Activated naive CD8-positive, alpha-beta T cell (primary cell): ENCODE results near the gene ACAA2.

ENCODE experiments used
- H3K27ac Mint-ChIP-seq: one replicate; pipeline ENCODE4 v1.8.0; 2021; ENCODE audit warnings: mixed read lengths
- H3K27me3 Mint-ChIP-seq: one replicate; pipeline ENCODE4 v1.8.0; 2021; ENCODE audit warnings: mixed read lengths
- H3K36me3 Mint-ChIP-seq: one replicate; pipeline ENCODE4 v1.8.0; 2021; ENCODE audit warnings: mixed read lengths
- H3K4me1 Mint-ChIP-seq: one replicate; pipeline ENCODE4 v1.8.0; 2021; ENCODE audit warnings: low read depth, mixed read lengths
- H3K4me3 Mint-ChIP-seq: one replicate; pipeline ENCODE4 v1.8.0; 2021; ENCODE audit warnings: mild to moderate bottlenecking, mixed read lengths
- H3K9me3 Mint-ChIP-seq: one replicate; pipeline ENCODE4 v1.8.0; 2021; ENCODE audit warnings: low read depth, mixed read lengths

ACAA2 gene

DNA sequence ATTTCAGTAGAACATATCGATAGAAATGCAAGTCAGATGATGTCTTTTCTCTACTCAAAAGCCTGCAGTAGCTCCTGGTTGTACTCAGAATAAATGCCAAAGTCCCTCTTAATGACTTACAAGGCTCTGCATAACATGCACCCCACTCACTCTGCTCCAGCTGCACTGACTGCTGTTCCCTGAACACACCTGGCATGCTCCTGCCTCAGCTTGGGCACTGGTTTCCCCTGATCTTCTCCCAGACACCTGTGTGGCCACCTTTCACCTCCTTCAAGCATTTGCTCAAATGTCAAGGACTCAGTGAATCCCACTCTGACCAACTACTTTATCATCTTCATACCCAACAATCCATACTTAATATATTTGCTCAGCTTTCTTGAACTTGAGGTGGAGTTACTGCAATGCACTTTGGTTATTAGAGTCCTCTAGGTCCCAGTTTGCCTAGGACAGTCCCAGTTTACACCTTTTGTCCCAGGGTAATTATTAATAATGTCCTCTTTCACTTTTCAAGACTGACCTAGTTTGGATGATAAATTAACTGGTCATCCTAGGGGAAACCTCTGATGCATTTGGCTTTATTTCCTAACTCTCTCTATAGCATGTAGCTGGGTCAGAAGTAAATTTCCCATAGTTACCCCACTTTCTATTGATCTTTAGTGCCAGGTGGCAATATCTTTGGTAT is 44.1 kb downstream of the ACAA2 start:
- H3K4me3 Mint-ChIP-seq = no peak overlapping the region
- H3K9me3 Mint-ChIP-seq = no peaks in the 10 kb centered on the region
- H3K36me3 Mint-ChIP-seq = no peaks in the 10 kb centered on the region
- H3K27ac Mint-ChIP-seq = no peak overlapping the region
- H3K4me1 Mint-ChIP-seq = no peaks in the 10 kb centered on the region
- no peaks in the 10 kb centered on the region for H3K27me3 Mint-ChIP-seq

DNA sequence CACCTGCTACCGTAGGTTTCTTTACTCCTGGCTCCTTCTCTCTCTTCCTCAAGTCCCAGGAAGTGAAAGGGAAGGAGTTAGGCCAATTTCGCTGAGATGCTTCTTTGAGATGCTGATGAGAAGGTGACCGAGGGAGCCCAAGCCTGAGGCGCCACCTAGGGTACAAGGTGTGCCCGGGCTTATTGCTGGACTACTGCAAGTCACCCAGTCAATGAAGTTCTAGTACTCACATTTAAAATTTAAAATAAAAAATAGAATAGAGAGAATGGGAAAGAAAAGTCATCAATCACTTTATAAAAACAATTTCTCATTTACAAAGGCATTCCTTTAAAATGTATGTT is 45.3 kb downstream of the ACAA2 start:
- Mint-ChIP-seq H3K9me3 (no peaks in the 10 kb centered on the region), H3K36me3 (no peaks in the 10 kb centered on the region), H3K4me3 (no peak overlapping the region), H3K27ac (no peak overlapping the region), H3K27me3 (no peaks in the 10 kb centered on the region), H3K4me1 (no peaks in the 10 kb centered on the region)

DNA sequence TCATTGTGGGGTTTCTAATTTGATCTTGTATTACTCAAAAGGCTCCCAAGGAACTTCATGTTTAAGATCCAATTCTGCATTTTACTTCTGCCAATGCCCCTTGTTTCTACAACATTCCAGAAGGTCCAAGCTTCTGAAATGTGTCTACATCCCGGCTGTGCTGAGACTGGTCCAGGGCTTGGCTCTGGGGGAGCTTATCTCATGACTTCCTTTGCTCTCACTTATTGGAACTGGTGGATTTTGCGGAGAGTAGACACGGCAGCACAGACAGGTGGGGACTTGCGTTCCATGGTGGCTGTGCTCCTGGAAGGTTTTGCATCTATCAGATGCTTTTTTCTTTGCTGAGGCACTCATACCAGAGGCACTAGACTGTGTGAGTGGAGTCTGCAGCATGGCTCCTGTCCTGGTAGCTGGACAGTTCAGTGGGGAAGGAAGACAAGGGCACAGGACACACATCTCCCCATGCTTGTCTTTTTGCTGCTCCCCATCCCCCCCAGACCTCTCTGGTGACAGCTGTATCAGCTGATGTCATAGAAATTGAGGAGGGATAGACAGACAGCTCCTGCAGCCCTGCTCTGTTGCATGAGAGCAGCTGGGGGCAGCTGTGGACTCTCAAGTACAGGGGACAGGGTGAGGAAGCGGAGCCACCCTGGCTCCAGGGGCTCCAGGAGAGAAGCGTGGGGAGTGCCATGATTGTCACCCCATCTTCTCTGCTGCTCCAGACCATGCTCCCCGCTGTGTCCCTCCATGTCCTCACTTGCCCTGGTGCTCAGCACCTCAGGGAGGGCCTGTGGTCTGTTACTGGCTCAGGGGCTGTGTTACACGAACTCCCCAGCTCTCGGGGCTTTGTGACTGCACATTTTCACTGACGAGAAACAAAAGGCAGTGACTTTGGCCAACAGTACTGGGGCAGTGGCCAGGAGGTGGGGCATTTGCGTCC is 46.0 kb downstream of the ACAA2 start:
- Mint-ChIP-seq H3K4me1 (no peaks in the 10 kb centered on the region), H3K9me3 (no peaks in the 10 kb centered on the region), H3K36me3 (no peaks in the 10 kb centered on the region), H3K4me3 (no peak overlapping the region), H3K27ac (no peak overlapping the region), H3K27me3 (no peaks in the 10 kb centered on the region)

DNA sequence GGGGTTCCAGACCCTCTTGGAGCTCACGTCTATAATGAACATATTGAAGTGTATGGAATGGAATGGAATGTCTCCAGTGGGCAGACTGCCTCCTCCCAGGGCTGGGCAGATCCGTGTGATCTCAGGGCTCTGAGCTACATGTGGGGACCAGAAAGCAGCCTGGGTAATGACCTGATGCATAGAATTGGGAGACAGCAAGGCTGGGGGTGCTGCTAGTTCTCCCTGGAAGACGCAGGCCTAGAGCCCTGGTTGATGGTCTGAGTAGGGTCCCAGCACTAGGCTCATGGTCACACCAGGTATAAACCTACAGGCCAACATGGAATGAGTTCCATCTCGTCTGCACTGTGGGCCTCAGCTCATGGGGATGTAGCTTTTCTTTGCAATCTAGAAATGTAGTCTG is 46.7 kb downstream of the ACAA2 start:
- Mint-ChIP-seq H3K36me3 (no peaks in the 10 kb centered on the region), H3K4me3 (no peak overlapping the region), H3K9me3 (no peaks in the 10 kb centered on the region), H3K4me1 (no peaks in the 10 kb centered on the region), H3K27me3 (no peaks in the 10 kb centered on the region), H3K27ac (no peak overlapping the region)

DNA sequence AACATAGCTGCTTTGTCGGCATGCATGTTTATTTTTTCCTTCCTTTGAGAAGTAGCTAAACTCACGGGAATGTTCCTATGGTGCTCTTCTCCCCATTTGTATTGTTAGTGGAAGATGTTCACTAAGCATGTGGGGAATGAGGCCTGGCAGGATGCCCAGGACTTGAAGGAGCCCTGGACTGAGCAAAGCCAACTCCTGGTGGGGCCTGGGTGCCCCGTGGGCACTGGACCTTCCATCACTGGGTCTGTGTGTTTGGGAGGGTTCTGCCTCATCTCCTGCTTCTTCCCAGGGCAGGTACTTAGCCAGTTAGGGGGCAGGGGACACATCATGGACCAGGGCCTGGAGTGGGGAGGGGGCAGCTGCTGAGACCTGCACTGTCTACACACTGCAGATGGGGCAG is 49.3 kb downstream of the ACAA2 start:
- H3K9me3 Mint-ChIP-seq = no peaks in the 10 kb centered on the region
- H3K27ac Mint-ChIP-seq = no peak overlapping the region
- H3K27me3 Mint-ChIP-seq = no peaks in the 10 kb centered on the region
- no peaks in the 10 kb centered on the region for H3K4me1 Mint-ChIP-seq
- no peak overlapping the region for H3K4me3 Mint-ChIP-seq
- H3K36me3 Mint-ChIP-seq = no peaks in the 10 kb centered on the region

DNA sequence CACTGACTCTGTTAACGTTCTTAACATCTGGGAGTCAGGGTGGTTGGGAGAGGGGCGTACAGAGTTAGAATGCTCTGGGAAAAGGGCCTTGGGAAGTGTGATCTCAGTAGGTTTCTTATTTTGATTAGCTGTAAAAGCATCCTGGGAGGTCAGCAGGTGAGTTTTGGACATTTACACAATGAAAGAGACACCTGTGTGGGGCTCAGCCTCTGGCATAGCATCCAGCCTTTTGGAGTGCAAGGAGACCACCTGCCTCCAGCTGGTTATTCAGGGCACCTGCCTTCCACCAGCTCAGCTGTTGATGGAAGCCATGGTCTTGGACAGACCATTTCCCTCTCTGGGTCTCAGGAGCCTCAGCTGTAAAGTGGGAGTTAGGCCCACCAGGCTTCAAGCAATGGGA is 49.7 kb downstream of the ACAA2 start:
- Mint-ChIP-seq H3K4me1 (no peaks in the 10 kb centered on the region), H3K27ac (no peak overlapping the region), H3K27me3 (no peaks in the 10 kb centered on the region), H3K36me3 (no peaks in the 10 kb centered on the region), H3K9me3 (no peaks in the 10 kb centered on the region), H3K4me3 (no peak overlapping the region)

DNA sequence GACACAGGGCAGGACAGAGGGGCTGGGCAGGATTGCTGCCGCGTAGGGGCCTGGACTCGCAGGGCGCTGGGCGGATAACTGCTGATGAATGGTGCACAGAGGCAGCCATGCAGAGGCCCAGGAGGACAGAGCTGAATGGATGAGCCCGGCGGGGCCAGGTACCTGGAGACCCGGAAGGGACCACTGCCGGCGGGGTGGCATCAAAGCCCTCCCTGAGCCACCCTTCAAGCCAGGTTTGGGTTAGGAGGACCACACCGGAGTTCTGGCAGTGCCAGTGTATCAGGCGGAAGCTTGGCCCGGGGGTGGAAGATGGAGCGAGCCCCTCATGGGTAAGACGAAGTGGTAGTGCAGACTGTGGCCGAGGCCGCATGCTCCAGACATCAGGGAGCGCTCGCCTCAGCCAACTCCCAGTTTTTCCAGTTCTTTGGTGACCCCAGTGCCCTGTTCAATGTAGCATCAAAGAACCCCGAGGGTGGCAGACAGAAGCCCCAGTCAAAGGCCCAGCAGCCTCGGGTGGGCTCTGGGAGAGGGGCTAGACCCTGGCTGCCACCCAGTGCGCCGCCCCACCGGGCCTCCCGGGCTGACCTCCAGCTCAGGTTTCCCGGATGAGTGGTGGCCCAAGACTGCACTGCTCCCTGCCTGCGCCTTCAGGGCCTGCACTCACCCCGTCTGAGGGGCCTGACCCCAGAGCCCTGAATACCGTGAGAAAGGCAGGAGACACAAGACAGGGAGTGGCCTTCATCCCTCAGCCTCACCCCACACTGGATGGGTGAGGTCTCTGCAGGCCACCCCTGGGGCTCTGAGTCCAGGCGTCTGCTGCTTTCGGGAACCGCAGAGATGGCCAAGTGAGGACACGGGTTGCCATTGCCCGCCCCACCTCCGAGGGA is 50.9 kb downstream of the ACAA2 start:
- H3K27ac Mint-ChIP-seq = no peak overlapping the region

DNA sequence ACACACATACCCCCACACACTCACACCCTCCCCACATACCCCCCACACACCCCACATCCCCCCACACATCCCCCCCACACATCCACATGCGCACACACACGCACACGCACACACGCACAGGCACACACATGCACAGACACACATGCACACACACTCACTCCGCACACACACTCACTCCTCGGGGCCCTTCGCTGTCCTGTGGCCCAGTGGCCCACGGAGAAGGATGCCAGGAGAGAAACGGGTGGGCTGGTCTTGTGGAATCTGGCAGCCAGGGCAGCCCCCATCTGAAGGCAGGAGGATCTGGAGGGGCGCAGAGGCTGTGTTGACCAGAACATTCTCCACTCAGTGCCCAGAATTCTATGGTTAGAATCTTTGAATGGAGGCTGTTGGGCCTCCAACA is 51.6 kb downstream of the ACAA2 start:
- Mint-ChIP-seq H3K4me3 (no peak overlapping the region), H3K27ac (no peak overlapping the region), H3K9me3 (no peaks in the 10 kb centered on the region), H3K27me3 (no peaks in the 10 kb centered on the region), H3K4me1 (no peaks in the 10 kb centered on the region), H3K36me3 (no peaks in the 10 kb centered on the region)

More for the DNA sequence above, 50.9 kb downstream of the ACAA2 start:
- Mint-ChIP-seq H3K9me3 (no peaks in the 10 kb centered on the region), H3K36me3 (no peaks in the 10 kb centered on the region), H3K4me1 (no peaks in the 10 kb centered on the region), H3K4me3 (no peak overlapping the region), H3K27me3 (no peaks in the 10 kb centered on the region)

DNA sequence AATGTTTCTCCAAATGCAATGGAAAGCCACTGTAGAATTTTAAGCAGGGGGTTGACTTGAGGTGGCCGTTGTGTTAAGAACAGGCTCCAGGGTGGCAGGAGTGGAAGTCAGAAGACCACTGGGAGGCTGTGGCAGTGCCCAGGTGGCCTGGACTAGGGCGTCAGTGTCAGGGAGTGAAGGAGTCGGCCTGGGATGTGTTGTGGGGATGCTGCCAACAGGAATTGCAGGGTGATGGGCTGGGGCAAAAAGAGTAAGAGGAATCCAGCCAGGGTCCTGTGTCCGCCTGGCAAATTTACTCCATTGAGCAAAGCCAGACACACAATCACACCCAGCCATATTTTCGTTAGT is 55.1 kb downstream of the ACAA2 start:
- Mint-ChIP-seq H3K27ac (no peak overlapping the region), H3K4me3 (no peak overlapping the region), H3K4me1 (no peaks in the 10 kb centered on the region), H3K27me3 (peaks cover 2% of the 10 kb centered on the region), H3K36me3 (no peaks in the 10 kb centered on the region), H3K9me3 (no peaks in the 10 kb centered on the region)

DNA sequence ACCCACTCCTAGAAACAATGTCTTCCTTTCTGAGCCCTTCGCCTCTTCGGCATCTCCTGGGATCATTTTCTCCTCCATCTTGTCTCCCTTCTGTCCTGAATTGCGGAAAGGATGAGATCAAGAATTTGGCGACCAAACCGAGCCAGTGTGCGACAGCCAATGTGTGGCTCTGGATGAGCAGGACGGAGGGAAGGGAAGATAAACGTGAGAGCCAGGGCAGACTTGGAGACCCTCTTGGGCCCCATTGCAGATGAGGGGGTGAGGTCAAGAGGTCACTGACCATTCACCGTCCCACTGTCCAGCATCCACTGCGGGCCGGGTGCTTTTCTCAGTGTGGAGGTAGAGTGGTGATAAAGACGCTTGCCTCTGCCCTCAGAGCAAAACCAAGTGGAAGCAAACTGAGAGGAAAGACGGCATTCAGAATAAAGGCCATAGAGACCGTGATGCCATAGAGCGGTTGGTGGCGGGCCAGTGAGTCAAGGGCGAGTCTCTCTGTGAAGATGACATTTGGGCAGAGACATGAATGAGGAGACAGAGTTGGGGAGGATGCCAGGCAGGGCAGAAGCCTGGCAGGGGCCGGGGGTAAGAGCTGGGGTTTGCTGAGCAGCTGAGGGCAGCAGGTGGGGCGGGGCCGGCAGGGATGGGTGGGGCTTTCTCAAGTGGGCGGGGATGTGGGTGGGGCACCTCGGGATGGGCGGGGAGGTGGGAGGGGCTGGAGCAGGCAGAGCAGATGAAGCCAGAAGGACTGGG is 55.6 kb downstream of the ACAA2 start:
- H3K9me3 Mint-ChIP-seq = no peaks in the 10 kb centered on the region
- H3K27me3 Mint-ChIP-seq = peaks cover 2% of the 10 kb centered on the region
- no peak overlapping the region for H3K27ac Mint-ChIP-seq
- no peak overlapping the region for H3K4me3 Mint-ChIP-seq
- H3K4me1 Mint-ChIP-seq = no peaks in the 10 kb centered on the region
- no peaks in the 10 kb centered on the region for H3K36me3 Mint-ChIP-seq

DNA sequence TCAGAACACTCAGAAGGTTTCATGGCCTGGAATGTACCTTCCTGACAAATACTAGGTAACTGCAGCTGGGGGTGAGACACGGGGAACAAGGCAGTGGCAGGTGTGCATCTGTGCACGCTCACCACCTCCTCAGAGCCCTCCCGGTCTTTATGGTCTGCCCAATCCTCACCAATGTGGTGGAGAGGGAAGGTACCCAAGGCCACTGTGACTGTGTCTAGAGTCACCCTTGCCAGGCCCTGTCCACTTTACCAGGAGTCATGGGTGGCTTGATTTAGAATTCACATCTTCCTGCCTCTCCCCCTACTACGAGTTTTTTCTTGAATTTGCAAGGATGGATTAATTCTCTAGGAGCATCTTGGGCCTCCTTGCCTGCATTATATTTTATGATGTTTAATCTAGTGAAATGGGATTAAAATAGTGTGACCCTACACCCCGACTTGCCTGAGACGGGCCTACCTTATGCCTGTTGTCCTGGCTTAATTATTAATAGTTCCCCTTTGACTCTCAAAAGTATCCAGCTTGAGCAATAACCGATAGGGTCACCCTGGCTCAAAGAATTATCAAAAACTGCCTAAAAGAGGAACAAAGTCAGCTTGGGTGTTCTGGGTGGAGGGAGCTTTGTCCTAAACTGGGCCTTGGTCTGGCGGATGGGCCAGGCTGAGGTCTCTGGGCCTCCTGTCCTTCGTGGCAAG is 56.5 kb downstream of the ACAA2 start:
- no peaks in the 10 kb centered on the region for H3K9me3 Mint-ChIP-seq
- H3K27ac Mint-ChIP-seq = no peak overlapping the region
- H3K27me3 Mint-ChIP-seq = peaks cover 2% of the 10 kb centered on the region
- no peaks in the 10 kb centered on the region for H3K36me3 Mint-ChIP-seq
- H3K4me3 Mint-ChIP-seq = no peak overlapping the region
- H3K4me1 Mint-ChIP-seq = peaks cover 3% of the 10 kb centered on the region

DNA sequence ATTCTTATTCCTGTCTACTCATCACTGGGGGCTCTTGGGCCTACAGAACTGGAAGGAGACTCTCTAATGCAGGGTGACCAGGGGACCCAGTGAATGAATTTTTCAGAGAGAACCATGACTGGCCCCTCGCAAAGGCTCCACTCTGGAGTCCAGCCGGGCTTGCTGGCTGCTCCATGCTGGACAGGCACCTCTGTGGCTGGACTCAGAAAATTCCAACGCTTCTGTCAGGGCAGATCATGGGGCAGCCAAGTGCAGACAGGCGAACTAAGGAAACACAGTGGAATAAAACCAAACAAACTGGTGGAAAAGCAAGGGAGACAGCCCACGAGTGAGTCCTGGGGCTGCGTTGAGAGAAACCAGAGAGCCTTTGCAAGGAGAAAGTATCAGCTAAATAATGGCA is 57.2 kb downstream of the ACAA2 start:
- Mint-ChIP-seq H3K27ac (no peak overlapping the region), H3K27me3 (peaks cover 2% of the 10 kb centered on the region), H3K4me3 (no peak overlapping the region)

DNA sequence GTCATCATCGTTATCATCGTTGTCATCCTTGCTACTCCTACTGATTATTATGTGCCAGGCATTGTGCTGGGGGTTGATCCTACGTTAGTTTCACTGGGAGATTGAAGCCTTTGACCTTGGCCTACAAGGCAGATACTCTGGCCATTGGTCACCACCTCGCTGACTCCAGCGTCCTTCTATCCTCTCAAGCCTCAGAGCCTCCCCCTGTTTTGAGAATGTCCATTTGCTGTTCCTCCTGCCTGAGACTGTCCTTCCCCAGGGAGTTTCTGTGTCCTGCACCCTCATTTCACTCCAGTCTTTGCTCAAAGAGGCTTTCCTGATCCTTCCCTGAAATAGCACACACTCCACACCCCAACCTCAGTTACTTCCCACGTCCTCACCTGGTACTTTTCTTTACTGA is 57.8 kb downstream of the ACAA2 start:
- H3K27me3 Mint-ChIP-seq = peaks cover 2% of the 10 kb centered on the region
- no peak overlapping the region for H3K4me3 Mint-ChIP-seq
- peaks cover 9% of the 10 kb centered on the region for H3K4me1 Mint-ChIP-seq
- no peaks in the 10 kb centered on the region for H3K36me3 Mint-ChIP-seq
- H3K27ac Mint-ChIP-seq = no peak overlapping the region
- no peaks in the 10 kb centered on the region for H3K9me3 Mint-ChIP-seq

More for the DNA sequence above, 57.2 kb downstream of the ACAA2 start:
- Mint-ChIP-seq H3K4me1 (peaks cover 8% of the 10 kb centered on the region), H3K9me3 (no peaks in the 10 kb centered on the region), H3K36me3 (no peaks in the 10 kb centered on the region)

DNA sequence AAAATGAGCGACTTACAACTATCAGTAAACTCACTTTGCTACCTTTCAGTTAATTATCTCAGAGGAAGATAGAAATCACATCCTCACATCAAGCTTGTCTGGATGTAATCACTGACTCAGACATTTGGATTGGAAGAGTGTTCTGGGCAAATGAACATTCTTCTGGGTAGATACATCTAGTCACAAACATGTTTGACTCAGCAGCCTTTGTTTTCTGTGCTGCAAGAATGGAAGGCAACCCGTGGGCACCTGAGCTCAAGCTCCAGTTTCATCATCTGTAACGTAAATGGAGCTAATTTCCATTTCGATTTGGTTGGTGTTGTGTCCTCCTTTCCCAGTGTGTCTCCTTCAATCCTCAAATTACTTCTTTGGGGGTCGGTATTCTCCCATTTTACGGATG is 58.5 kb downstream of the ACAA2 start:
- Mint-ChIP-seq H3K9me3 (no peaks in the 10 kb centered on the region), H3K27me3 (peaks cover 2% of the 10 kb centered on the region), H3K27ac (no peak overlapping the region), H3K4me1 (peaks cover 9% of the 10 kb centered on the region), H3K4me3 (no peak overlapping the region), H3K36me3 (no peaks in the 10 kb centered on the region)
